HL-60/S4 treated with phorbol 12-myristate 13-acetate at 8.2 ng/mL for 4 days and 3 days (cell line): Measurements from ENCODE around the gene ZBTB2.
"Not testable (repeated sequence)": the region's sequence is repeated elsewhere in the genome, so short reads cannot be mapped to it uniquely, and the experiment has no call there.

Source experiments
- in situ Hi-C: fragments of 300-500 bp; cut with MboI; formaldehyde crosslinking; loops from 2 replicates; pipeline ENCODE4 v1.15.0; 2022; ENCODE audit warnings: low sequenced_read_pairs

ZBTB2 gene

GRCh38 chr6:151402228-151402627 lies 10.9 kb upstream of the ZBTB2 start:
- in situ Hi-C loops = no loop called here

- in situ Hi-C loops = no loop called here
Observed at GRCh38 chr6:151400473-151400872, 9.1 kb upstream of the ZBTB2 start.

GRCh38 chr6:151399679-151400078 lies 8.3 kb upstream of the ZBTB2 start:
- in situ Hi-C loops = no loop called here

GRCh38 chr6:151393410-151393809 lies 2.1 kb upstream of the ZBTB2 start:
- in situ Hi-C loops = no loop called here

- in situ Hi-C loops = no loop called here
Observed at GRCh38 chr6:151392427-151392826, 1.1 kb upstream of the ZBTB2 start.

- in situ Hi-C loops = no loop called here
Observed at GRCh38 chr6:151390851-151391470, 398 bp downstream of the ZBTB2 start.

GRCh38 chr6:151390276-151390850 lies 996 bp downstream of the ZBTB2 start:
- in situ Hi-C loops = no loop called here

- in situ Hi-C loops = no loop called here
Observed at GRCh38 chr6:151389618-151390275, 1.6 kb downstream of the ZBTB2 start.

- in situ Hi-C loops = no loop called here
Observed at GRCh38 chr6:151388997-151389617, 2.3 kb downstream of the ZBTB2 start.

- in situ Hi-C loops = no loop called here
Observed at GRCh38 chr6:151388236-151388635, 3.1 kb downstream of the ZBTB2 start.

- in situ Hi-C loops = no loop called here
Observed at GRCh38 chr6:151387175-151387970, 4.0 kb downstream of the ZBTB2 start.

- in situ Hi-C loops = no loop called here
Observed at GRCh38 chr6:151385177-151385576, 6.2 kb downstream of the ZBTB2 start.

GRCh38 chr6:151384151-151384550 lies 7.2 kb downstream of the ZBTB2 start:
- in situ Hi-C loops = no loop called here

GRCh38 chr6:151382631-151383030 lies 8.7 kb downstream of the ZBTB2 start:
- in situ Hi-C loops = not testable (repeated sequence)

- in situ Hi-C loops = no loop called here
Observed at GRCh38 chr6:151381722-151382121, 9.6 kb downstream of the ZBTB2 start.

- in situ Hi-C loops = no loop called here
Observed at GRCh38 chr6:151380848-151381205, 10.5 kb downstream of the ZBTB2 start.

- in situ Hi-C loops = no loop called here
Observed at GRCh38 chr6:151379933-151380847, 11.2 kb downstream of the ZBTB2 start.

GRCh38 chr6:151377095-151377494 lies 14.3 kb downstream of the ZBTB2 start:
- in situ Hi-C loops = no loop called here

GRCh38 chr6:151376440-151376839 lies 14.9 kb downstream of the ZBTB2 start:
- in situ Hi-C loops = no loop called here

GRCh38 chr6:151375833-151376232 lies 15.5 kb downstream of the ZBTB2 start:
- in situ Hi-C loops = no loop called here
